Measurements from ENCODE around the gene SLC4A1.
"Not testable (repeated sequence)": the region's sequence is repeated elsewhere in the genome, so short reads cannot be mapped to it uniquely, and the experiment has no call there.

SLC4A1 gene

DNA sequence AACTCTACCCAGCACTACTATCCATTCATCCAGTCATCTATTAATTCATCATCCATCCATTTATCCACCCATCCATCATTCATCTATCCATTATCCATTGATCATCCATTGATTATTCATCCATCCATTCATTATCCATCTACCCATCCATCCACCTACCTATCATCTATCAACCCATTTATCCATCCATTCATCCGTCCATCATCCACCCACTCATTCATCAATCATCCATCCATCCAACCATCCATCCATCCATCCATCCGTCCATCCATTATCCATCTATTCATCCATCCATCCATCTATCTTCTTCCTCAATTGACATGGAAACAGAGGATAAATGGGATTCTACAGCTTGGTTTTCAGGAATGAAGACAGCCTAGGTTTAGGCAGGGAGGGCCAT is 12.0 kb downstream of the SLC4A1 start:
- no peak for DNase-seq

DNA sequence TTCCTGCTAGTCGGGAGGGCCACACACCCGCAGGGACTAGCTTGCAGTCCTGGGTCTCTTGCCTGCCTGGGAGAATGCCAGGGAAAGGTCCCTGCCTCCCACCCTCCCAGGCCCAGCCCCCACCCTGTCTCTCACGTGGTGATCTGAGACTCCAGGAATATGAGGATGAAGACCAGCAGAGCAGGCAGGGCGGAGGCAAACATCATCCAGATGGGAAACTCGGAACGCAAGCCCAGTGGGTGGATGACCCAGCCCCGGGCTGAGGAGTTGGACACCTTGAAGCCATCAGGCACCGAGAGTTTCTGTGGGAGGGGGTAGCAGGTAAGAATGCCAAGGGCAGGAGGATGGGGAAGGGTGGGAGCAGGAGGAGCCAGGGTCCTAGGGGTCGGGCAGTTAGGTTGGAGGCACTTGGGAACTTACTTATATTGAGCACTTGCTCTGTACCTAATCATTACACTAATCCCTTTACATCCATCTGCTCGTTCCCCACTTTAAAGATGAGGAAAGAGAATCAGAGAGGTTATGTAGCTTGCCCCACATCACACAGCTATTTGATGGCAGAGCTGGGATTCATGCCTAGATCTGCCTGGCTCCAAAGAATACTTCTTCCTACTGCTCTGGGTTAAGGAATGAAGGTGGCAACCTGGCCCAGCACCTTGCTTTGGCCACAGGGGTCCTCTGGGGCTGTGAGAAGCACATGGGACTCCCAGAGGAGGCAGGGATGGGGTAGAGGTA is 13.4 kb downstream of the SLC4A1 start:
- DNase-seq, result no peak

DNA sequence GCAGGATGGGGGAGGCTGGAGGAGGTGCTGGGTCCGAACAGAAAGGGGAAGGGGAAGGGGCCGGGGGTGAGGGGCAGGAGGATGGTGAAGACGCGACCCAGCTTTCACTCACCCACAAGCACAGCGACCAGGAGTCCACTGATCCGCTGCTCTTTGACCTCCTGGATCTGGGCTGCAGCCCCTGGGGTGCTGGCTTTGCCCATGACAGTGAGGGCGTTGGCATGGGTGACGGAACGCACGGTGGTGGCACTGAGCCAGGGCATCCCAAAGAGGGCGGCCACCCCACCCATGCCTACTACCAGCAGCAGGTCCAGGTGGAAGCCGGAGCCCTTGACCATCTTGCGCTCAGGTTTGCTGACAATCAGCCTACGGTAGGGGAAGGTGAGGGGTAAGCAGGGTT is 14.9 kb downstream of the SLC4A1 start:
- DNase-seq, result no peak

DNA sequence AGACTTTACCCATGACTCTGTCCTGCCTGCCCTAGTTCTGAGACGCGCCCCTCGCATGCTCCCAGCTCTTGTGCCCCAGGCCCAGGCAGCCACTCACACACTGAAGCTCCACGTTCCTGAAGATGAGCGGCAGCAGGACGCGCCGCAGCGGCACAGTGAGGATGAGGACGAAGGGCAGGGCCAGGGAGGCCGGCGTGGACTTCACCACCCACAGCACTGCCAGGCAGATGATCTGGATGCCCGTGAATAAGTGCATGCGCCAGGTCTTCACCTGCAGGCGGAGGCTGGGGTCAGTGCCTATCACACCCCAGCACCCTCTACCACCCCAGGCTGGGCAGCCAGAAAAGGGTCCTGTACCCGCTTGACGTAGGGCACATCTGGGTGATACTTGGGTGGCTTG is 16.9 kb downstream of the SLC4A1 start:
- no peak for DNase-seq

DNA sequence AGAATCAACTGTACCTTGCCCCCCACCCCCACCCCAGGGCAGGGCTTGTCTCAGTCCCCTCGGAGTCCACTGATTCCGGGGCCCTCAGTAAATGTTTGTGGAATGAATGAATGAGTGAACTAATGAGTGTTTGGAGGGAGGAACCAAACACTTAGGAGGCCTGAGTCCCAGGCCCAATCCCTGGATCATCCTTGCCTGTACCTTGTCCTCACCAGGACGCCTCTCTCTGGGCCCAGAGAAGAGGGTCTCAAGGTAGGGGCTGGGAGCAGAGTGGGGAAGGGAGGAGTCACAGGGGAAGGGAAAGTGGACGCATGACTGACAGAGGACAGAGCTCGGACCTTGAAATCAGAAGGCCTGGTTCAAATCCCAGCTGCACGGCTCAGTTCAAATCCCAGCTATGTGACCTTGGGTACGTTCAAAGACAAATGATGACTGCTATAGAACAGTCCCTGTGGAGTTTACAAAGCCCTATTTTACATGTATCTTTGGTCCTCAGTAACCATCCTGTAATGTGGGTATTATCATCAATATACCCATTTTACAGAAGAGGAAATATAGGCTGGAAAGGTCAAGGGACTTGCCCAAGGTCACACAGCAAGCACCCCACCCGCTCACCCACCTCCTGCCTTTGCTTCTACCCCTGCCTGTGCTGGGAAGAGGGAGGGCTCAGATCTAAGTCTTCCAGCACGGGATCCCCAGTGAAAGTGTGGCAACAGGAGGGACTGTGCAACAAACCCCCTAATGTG is 18.3 kb downstream of the SLC4A1 start:
- no peak for DNase-seq

DNA sequence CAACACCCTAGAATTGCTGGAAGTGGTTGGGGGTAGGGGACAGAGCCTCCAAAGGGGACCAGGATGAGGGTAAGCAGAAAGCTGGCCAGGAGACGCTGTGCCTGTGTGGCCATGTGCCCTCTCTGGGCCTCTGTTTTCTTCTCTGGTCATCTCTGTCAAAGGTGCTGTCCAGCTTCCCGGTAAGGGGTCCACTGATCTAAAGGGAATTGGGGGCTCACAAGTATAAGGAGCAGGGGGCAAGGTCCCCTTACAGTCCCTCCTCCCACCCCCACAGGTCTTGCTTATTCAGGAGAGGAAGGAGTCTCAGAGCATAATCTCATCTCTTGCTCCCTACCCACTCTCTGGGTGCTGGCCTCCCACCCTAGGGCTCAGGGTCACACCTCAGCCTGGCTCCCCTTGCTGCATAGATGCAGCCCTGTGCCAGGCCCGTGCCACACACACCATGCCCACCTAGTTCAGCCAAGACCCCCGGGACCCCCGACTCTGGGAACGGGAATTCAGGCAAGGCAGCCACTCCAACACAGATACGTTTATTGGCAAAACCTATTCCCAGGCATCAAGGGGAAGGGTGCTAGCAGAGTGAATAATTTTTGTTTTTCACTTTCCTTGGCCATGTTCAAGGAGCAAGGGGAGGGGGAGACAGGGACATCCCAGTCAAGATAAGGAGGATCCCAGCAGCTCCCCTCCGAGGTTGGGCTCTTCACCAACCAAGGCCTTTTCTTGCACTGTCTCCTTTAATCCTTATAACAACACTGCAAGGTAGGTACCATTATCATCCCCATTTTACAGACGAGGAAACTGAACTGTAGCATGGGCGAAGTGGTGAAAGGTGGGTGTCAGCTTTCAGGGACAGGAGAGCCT is 19.8 kb downstream of the SLC4A1 start:
- no peak for DNase-seq

DNA sequence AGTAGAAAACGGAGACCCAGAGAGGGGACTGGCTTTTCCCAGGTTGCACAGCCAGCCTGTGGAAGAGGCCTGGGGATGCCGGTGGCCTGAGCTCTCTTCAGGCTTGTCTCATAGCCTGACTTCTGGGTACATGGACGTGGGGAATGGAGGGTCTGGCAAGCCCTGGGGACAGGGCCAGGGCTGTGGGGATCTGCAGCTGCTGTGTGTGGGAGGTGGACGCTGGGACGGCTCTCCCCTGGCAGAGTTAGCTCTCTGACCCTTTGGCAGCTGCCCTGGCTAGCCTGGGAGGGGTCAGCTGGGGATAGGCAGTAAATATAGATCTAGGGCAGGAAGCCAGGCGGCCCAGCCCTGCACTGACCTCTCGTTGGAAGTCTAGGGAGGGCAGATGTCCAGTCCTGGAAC is 20.5 kb downstream of the SLC4A1 start:
- DNase-seq, result no peak

DNA sequence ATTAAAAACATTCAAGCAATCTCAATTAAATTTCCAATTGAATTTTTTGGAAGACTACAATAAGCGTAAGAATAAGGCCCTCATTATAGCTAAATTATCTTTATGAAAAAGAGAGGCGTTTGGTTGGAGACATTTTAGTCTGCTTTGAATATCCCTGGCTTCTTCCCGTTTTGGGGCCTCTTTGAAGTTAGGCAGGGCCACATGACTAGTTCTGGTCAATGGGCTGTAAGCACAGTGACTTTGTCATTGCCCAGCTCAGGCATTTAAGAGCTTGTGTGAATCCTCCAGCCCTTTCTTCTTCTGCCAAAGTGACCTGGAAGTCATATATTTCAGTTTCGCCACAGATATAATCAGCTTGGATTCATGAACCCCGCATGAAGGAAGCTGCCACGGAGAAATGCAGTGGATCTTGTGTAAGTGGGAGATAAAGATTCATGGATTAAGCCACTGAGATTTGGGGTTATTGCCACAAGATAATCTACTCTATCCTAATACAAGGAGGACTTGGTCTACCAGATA is 26.8 kb downstream of the SLC4A1 start:
- no peak for DNase-seq

DNA sequence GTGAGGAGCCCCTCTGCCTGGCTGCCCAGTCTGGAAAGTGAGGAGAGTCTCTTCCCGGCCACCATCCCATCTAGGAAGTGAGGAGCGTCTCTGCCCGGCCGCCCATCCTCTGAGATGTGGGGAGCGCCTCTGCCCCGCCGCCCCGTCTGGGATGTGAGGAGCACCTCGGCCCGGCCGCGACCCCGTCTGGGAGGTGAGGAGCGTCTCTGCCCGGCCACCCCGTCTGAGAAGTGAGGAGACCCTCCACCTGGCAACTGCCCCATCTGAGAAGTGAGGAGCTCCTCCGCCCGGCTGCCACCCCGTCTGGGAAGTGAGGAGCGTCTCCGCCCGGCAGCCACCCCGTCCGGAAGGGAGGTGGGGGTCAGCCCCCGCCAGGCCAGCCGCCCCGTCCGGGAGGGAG is 30.0 kb downstream of the SLC4A1 start:
- not testable (repeated sequence) for DNase-seq

DNA sequence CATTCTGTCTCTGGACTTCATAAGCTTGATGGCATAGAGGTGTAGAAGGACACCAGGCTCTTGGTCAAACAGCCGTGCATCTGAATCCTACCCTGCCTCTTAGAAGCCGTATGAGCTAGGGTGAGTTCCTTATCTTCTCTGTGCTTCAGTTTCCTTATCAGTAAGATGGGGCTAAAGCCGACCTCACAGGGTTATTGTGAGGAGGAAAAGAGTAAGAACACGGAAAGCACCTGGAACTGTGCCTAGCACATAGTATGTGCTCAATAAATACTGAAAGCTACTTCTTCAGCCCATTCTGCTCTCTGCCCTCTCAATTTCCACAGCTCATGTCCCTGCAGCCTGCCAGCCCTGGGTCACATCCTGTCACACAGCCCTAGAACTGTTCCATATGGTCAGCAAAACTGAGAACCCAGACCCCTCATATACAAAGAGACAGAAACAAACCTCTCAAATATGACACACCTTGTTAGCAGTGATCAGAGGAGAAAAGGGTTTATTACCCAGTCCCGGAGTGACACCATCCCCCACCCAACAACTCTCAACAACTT is 31.4 kb downstream of the SLC4A1 start:
- no peak for DNase-seq

DNA sequence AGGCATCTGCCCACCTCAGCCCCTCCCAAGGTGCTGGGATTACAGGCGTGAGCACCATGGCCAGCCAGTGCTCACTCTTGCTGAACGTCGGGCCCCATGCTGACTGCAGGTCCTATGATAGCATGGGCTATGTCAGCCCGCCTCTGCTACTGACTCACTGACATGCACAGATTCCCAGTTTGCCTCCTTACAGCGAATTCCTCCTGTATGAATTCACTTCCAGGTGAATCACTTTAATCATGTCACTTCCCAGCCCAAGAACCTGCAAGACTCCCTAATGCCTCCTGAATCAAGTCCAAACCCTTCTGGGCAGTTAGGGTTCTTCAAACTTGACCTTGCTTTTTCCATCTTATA is 32.4 kb downstream of the SLC4A1 start:
- no peak for DNase-seq

DNA sequence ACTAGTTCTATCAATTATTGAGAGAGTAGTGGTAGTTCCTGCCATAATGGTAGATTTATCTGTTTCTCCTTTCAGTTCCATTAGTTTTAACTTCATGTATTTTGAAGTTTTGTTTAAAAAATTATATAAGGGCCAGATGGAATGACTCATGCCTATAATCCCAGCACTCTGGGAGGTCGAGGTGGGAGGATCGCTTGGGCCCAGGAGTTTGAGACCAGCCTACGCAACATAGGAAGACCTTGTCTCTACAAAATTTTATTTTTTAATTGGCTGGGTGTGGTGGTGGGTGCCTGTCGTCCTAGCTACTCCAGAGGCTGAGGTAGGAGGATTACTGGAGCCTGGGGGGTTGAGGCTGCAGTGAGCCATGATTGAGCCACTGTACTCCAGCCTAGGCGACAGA is 34.4 kb downstream of the SLC4A1 start:
- no peak for DNase-seq

DNA sequence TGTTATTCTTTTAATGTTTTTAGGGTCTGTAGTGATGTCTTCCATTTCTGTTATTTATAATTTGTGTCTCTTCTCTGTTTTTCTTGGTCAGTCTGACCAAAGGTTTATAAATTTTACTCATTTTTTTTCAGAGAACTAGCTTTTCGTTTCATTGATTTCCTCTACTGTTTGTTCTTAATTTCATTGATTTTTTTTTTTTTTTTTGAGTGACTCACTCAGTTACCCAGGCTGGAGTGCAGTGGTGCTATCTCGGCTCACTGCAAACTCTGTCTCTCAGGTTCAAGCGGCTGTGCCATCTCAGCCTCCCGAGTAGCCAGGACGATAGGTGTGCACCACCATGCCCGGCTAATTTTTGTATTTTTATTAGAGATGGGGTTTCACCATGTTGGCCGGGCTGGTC is 35.9 kb downstream of the SLC4A1 start:
- DNase-seq, result no peak

DNA sequence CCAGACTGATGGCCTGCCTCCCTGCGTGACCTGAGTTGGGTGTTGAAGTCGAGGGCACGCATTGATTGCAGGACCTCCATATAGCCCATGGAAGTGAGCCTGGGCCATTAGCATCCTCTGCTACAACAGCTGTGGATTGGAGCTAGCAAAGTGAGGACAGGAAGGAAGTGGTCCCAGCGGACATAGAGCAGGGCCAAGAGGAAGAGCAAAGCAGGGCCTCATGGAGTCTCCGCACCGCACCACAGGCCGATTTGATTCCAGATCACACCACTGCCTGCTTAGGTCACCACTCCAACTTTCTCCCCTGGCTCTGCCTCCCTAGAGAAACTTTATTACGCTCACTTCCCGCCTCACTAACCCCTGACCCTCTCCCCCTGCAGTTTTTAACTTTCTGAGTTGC is 37.8 kb downstream of the SLC4A1 start:
- no peak for DNase-seq

DNA sequence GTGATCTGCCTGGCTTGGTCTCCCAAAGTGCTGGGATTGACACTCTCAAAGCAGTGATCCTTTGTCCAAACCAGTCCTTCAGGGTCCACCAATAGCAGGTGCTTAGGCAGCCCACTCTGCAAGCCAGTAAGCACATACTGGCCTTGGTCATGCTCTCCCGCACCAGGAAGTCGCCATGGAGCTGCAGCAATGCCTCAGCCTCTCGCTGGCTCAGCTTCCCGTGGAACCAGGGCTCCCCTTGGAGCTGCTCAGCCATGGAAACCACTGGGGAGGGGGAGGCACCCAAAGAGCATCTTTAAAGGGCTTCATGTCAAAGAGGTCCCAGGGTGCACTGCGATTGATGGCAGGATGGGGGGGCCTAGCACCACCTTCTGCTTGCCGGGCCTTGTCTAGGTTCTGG is 38.8 kb downstream of the SLC4A1 start:
- DNase-seq, result no peak

DNA sequence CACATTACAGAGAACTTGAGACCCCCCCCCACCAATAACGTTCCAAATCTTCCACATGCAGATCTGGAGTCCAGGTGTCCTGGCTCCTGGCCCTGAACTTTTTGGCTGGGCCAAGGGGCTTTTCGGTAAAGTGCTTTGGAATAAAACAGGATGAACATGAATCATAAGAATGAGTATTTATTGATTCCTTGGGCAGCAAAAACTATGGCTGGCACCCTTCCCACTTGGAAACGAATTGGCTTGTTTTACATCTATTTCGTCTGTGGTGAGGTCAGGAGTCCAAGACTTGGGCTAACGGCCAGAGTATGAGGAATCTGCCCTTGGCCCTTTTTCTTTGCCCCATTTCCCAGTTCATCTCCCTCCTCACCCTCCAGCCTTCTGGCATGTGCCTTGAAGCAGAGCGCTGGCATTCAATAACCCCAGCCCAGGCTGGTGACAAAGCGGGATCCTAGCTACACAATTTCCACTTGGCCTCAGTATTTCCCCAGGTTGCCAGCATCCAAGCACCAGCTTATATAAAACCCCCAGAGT is 44.3 kb downstream of the SLC4A1 start:
- no peak for DNase-seq

DNA sequence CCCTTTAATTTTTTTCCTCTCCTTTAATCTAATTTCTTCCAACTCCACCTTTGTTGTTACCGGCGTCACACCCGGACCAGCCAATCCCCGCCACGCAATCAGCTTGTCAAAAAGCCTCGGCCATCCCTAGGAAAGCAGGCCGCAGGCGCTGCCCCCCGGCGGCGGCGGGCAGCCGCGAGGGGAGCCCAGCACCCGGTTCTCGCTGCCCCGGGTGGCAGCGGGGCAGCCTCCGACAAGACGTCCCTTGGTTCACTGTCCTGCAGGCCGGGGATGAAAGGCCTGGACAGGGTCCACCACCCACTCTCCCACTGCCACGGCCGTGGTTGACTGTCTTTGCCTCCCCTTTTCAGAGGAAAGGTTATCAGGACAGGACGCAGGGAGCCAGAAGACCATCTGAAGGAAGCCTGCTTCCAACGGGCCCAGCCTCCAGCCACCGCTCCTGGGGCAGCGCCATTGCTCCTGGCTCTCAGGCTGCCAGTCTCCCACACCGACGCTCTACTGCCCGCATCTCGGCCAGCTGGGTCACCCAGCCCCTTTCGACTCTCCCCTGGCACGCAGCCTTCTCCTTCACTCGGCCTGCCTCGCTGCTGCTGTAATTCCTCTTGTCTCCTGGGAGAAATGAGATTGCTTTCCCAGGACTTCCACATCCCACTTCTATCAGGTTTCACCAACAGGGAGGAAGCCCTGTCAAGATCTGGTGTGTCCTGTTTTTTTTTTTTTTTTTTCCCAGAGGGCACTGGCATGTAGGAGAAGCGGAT is 45.6 kb downstream of the SLC4A1 start:
- DNase-seq, result peak; percentile 67 to 86 (median 81)

DNA sequence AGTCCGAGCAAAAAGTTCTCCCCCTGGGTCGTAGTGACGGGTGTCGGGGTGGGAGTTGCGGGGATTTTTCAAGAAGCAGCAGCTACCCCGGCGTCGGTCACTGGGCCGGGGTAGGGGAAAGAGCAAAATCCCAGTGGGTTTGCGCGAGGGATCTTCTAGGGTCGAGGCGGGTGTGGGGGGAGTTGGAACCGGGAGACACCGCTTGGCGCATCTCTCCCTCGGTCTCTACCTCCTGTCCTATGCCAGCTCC is 46.1 kb downstream of the SLC4A1 start:
- DNase-seq, result no peak

DNA sequence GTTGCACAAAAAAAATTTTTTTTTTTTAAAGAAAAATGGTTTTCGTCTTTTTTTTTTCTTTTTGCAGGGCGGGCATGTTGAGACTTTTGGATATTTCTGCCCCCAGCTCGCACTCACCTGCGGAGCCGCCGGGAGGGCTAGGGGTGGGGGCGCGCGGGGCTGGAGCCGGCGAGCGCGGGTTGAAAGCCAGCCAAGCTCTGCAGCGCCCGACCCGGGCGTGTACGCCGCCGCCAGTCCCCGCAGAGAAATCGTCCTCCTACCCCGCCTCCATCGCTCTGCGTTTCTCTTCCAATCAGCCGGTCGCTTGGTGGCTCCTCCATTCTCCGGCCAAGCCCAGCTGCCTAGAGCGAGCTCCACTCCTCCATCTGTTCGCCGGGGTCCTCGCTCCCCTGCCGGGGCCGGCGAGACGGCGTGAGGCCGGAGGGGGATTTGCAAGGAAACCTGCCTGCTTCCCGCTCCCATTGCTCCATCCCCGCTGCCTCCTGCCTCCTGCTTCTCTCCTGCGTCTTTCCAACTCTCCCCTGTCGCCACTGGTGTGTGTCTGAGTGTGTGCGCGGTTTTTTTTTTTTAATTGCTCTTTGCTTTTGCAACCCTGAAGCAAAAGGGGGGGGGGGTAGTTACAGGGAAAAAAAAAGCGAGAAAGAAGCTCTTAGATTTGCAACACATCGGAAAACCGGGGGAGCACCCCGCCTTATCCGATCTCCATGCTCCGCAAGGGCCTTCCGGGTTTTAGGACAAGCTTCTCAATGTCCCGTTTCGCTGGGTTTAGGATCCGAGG is 46.7 kb downstream of the SLC4A1 start:
- DNase-seq, result peak; percentile 82 to 93 (median 83)

DNA sequence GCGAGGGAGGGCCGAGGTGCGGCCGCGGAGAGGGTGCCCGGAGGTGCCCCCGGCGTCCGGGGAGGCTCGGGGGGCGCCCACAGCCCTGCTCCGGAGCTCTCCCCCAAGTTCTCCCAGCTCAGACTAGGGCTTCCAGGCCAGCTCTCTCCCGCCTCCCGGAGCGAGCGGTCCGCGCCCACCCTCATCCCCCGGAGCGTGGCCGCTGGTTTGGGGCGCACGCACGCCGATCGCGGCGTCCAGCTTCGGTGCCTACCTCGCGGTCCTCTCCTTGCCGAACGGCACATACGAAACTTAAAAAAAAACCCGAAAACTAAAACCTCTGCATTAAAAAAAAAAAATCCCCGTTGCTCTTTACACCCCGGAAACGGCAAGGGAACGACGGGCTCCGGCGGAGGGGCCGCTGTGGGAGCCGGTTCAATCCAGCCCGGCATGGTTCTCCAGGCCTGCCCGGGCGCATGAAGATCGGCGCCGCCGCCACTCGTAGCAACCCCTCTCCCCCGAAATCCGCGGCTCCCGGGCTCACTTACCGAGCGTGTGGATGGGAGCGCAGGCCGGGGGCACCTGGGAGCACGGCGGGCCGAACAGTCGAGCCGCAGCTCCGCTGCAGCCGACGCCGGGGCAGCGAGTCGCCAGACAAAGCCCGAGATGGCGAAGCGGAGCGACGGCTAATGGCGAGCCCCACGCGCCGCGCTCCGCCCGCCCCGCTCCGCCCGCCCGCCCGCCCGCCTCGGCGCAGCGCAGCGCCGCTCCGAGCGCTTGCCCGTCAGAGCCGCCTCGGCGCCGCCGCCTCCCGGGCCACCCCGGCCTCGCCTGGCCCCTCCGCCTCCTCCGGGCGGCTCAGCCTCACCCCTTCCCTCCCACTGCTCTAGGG is 47.5 kb downstream of the SLC4A1 start:
- DNase-seq, result peak; percentile 55 to 79 (median 78)
